Measurements from ENCODE around the gene EDNRA. TPM values are rescaled to one million over a fixed set of nuclear protein-coding genes. Genes with fewer than 3 reads are reported as not detected.

The EDNRA gene
- polyA plus RNA-seq, 1 of the 3 experiments (the other 2 are of a cell fraction), result 1.2 TPM

DNA sequence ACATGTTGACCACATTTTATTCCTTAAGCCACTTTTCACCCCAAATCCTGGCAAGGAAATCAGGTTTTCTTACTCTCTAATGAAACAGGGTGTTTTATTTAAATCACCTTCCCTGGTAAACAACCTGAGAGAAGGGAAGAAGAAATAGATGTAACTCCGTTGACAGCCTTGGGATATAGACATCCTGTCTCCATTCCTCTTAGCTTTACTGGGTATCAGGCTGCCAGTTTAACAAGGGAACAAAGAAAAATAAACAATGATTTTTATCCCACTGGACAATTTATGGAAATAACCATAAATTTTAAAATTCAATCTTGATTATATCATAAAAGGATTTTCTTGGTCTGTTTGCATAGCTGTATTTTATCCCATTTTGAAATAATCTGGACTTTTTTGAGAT, 49.2 kb downstream of the EDNRA start:
- TF ChIP-seq MXI1 (IDR thresholded peaks at IDR 0.05; ENCODE audit: low read depth, low read length) (no peak), PBX3 (IDR thresholded peaks at IDR 0.05) (no peak), REST (IDR thresholded peaks at IDR 0.05; ENCODE audit: low read depth, low read length) (no peak), YY1 (IDR thresholded peaks at IDR 0.05; ENCODE audit: low read depth) (no peak), IRF3 (IDR thresholded peaks at IDR 0.05; ENCODE audit: low read depth, low read length) (no peak), GABPA (IDR thresholded peaks at IDR 0.05; ENCODE audit: low read depth) (no peak)
- no peaks in the 10 kb centered on the region for H3K9me2 ChIP-seq
- WGBS (ENCODE audit: low lambda C conversion rate), result 59% methylated on average over 1 of the region's 1 CpG
- H3K9ac ChIP-seq, result no peak overlapping the region
- POLR2A ChIA-PET, result no interaction called here
- H3K27ac ChIP-seq (ENCODE audit: low read depth in 2 of 2, low read length in 1 of 2), result peak overlapping the region in 1 of 2 experiments; percentile 53; a peak in 1 of 4 replicates
- DNase-seq, result no peak
- no peaks in the 10 kb centered on the region for H3K27me3 ChIP-seq (ENCODE audit: insufficient read depth)
- CTCF ChIA-PET, result interaction anchor here (1.4 kb wide), 1 partner anchor 12 kb away, joined by 4 read pairs; no protein-coding TSS in a partner anchor
- no peak overlapping the region for H2AFZ ChIP-seq (ENCODE audit: low read depth)
- H4K20me1 ChIP-seq (ENCODE audit: insufficient read depth), result no peaks in the 10 kb centered on the region
- peaks cover 0 to 2% of the 10 kb centered on the region in 2 experiments; a peak in 3 of 4 replicates for H3K4me1 ChIP-seq (ENCODE audit: control insufficient read depth in 1 of 2, insufficient read depth in 2 of 2, low read depth in 1 of 2, low read length in 1 of 2)
- no peaks in the 10 kb centered on the region for H3K36me3 ChIP-seq (replicated peaks in 1 of 2; ENCODE audit: control insufficient read depth in 1 of 2, insufficient read depth in 2 of 2, low read length in 1 of 2)
- H3K79me2 ChIP-seq (ENCODE audit: insufficient read depth), result no peaks in the 10 kb centered on the region
- H3K9me3 ChIP-seq, result no peaks in the 10 kb centered on the region
- H3K4me3 ChIP-seq (ENCODE audit: low read depth in 2 of 2, low read length in 1 of 2), result no peak overlapping the region
- no peak overlapping the region for H3K4me2 ChIP-seq
- H3F3A ChIP-seq (replicated peaks; ENCODE audit: insufficient read depth), result no peaks in the 10 kb centered on the region

- POLR2A ChIA-PET, result no interaction called here
Observed at GRCh38 chr4:147530723-147531122, 49.8 kb downstream of the EDNRA start.

More at GRCh38 chr4:147530723-147531122, 49.8 kb downstream of the EDNRA start:
- Histone ChIP-seq H4K20me1 (ENCODE audit: insufficient read depth) (no peaks in the 10 kb centered on the region), H3K4me2 (no peak overlapping the region), H3K9me3 (no peaks in the 10 kb centered on the region), H3K9ac (no peak overlapping the region), H3K27ac (ENCODE audit: low read depth in 2 of 2, low read length in 1 of 2) (no peak overlapping the region; a peak in 1 of 4 replicates), H3K9me2 (no peaks in the 10 kb centered on the region), H3K27me3 (ENCODE audit: insufficient read depth) (no peaks in the 10 kb centered on the region), H3K36me3 (replicated peaks in 1 of 2; ENCODE audit: control insufficient read depth in 1 of 2, insufficient read depth in 2 of 2, low read length in 1 of 2) (peaks cover 0 to 2% of the 10 kb centered on the region in 2 experiments), H3K4me3 (ENCODE audit: low read depth in 2 of 2, low read length in 1 of 2) (no peak overlapping the region), H2AFZ (ENCODE audit: low read depth) (no peak overlapping the region), H3K4me1 (ENCODE audit: control insufficient read depth in 1 of 2, insufficient read depth in 2 of 2, low read depth in 1 of 2, low read length in 1 of 2) (peaks cover 0 to 2% of the 10 kb centered on the region in 2 experiments; a peak in 2 of 4 replicates), H3K79me2 (ENCODE audit: insufficient read depth) (no peaks in the 10 kb centered on the region), H3F3A (replicated peaks; ENCODE audit: insufficient read depth) (no peaks in the 10 kb centered on the region)
- TF ChIP-seq RFX5 (IDR thresholded peaks at IDR 0.05; ENCODE audit: low read length) (no peak), ELF1 (IDR thresholded peaks at IDR 0.05) (no peak), GABPA (IDR thresholded peaks at IDR 0.05; ENCODE audit: low read depth) (no peak), EP300 (IDR thresholded peaks at IDR 0.05; ENCODE audit: borderline replicate concordance in 1 of 2, low read depth in 1 of 2, low read length in 1 of 2) (no peak)
- TF ChIP-seq, protein P1, sequence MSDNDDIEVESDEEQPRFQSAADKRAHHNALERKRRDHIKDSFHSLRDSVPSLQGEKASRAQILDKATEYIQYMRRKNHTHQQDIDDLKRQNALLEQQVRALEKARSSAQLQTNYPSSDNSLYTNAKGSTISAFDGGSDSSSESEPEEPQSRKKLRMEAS (IDR thresholded peaks at IDR 0.05; ENCODE audit: low read depth), result no peak
- WGBS (ENCODE audit: low lambda C conversion rate), result 65% methylated on average over 4 of the region's 4 CpGs
- CTCF ChIA-PET, result interaction anchor here (1.4 kb wide), 1 partner anchor 12 kb away, joined by 4 read pairs; no protein-coding TSS in a partner anchor
- no peak for DNase-seq

All from SK-N-SH (cell line).